ENCODE data around the gene HECTD2.

DNA sequence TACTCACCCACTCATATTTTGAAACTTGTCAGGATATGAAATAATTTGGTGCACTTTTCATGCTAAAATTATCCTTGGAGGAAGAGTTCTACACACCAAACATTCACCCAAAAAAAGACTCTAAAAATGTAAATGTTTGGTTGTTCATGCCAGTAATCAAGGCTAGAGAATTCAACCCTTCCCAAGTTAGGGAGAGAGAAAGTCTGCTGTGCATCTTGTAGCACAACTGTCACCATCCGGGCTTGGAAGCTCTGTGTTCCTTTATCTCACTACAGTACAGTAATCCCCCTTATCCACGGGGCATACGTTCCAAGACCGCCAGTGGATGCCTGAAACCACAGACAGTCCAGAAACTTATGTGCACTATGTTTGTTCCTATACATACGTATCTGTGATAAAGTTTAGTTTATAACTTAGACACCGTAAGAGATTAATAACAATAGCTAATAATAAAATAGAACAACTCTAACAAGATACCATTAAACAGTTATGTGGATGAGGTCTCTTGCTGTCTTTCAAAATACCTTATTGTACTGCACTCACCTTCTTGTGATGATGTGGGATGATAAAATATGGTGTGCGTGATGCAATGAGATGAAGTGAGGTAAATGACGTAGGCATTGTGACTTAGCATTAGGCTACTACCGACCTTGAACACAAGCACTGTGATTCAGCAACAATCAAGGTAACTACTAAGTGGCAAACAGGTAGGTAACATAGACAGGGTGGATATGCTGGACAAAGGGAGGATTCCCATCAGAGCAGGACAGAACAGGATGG is 24.6 kb upstream of the HECTD2 start:
- TF ChIP-seq, protein P1, sequence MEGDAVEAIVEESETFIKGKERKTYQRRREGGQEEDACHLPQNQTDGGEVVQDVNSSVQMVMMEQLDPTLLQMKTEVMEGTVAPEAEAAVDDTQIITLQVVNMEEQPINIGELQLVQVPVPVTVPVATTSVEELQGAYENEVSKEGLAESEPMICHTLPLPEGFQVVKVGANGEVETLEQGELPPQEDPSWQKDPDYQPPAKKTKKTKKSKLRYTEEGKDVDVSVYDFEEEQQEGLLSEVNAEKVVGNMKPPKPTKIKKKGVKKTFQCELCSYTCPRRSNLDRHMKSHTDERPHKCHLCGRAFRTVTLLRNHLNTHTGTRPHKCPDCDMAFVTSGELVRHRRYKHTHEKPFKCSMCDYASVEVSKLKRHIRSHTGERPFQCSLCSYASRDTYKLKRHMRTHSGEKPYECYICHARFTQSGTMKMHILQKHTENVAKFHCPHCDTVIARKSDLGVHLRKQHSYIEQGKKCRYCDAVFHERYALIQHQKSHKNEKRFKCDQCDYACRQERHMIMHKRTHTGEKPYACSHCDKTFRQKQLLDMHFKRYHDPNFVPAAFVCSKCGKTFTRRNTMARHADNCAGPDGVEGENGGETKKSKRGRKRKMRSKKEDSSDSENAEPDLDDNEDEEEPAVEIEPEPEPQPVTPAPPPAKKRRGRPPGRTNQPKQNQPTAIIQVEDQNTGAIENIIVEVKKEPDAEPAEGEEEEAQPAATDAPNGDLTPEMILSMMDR (IDR thresholded peaks at IDR 0.05; ENCODE audit: low read depth, low read length), result no peak
- TF ChIP-seq, protein P2, sequence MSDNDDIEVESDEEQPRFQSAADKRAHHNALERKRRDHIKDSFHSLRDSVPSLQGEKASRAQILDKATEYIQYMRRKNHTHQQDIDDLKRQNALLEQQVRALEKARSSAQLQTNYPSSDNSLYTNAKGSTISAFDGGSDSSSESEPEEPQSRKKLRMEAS (IDR thresholded peaks at IDR 0.05; ENCODE audit: low read depth, low read length), result no peak
